HG02623 (cell line): ENCODE results near the gene FHDC1.

Experiments used
- ATAC-seq: cut with Tn5 transposase; IDR thresholded peaks from one replicate; pipeline ENCODE4 v1.9.1; 2021; ENCODE audit warnings: moderate library complexity; ENCODE audit not compliant: unreplicated experiment

The FHDC1 gene

GRCh38 chr4:152957437-152958171 is 21.5 kb downstream of the FHDC1 start:
- no peak for ATAC-seq

DNA sequence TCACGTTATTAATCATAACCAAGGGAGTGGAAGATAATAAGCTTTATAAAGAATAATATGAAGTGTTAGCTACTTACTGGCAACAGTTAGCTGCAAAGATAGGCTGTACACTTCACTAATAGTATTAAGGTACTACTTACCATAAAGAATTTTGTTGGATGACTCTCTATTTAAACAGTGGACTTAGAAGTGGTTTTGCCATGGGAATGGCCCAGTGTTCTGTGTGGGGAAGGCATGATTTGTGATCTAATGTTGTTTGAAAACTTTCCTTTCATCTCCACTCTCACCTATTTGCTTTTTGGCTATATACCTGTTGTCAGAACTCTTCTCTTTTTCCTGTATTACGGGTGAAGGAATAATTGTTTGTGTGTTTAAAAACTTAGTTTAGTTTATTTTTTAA is 23.0 kb downstream of the FHDC1 start:
- ATAC-seq, result no peak

- no peak for ATAC-seq
Measured at GRCh38 chr4:152960082-152960481, 24.0 kb downstream of the FHDC1 start.

GRCh38 chr4:152961014-152961772 is 25.1 kb downstream of the FHDC1 start:
- ATAC-seq, result no peak

GRCh38 chr4:152961773-152962115 is 25.6 kb downstream of the FHDC1 start:
- no peak for ATAC-seq

- ATAC-seq, result no peak
Measured at GRCh38 chr4:152962150-152962549, 26.0 kb downstream of the FHDC1 start.

DNA sequence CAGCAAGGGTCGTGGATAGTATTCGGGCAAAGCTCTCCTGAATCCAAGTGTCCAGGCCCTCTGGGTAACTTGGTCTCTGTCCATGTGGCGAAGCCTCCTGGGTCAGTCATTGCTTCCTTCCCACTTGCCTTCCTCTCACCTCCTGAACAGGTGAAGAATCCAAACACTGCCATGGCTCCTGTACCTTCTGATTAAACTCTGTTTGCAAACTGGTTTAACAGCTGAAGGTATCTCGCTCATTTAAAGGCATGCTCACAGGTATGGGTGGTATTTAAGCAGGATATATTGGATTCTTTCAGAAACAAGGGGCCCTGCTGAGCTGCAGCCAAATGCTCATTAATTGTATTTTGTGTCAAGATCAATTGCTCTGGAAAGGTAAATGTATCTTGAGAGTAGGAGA is 28.2 kb downstream of the FHDC1 start:
- no peak for ATAC-seq

GRCh38 chr4:152965611-152966010 is 29.5 kb downstream of the FHDC1 start:
- ATAC-seq, result no peak

GRCh38 chr4:152967907-152968306 is 31.8 kb downstream of the FHDC1 start:
- ATAC-seq, result no peak

- no peak for ATAC-seq
Measured at GRCh38 chr4:152968806-152969394, 32.8 kb downstream of the FHDC1 start.

DNA sequence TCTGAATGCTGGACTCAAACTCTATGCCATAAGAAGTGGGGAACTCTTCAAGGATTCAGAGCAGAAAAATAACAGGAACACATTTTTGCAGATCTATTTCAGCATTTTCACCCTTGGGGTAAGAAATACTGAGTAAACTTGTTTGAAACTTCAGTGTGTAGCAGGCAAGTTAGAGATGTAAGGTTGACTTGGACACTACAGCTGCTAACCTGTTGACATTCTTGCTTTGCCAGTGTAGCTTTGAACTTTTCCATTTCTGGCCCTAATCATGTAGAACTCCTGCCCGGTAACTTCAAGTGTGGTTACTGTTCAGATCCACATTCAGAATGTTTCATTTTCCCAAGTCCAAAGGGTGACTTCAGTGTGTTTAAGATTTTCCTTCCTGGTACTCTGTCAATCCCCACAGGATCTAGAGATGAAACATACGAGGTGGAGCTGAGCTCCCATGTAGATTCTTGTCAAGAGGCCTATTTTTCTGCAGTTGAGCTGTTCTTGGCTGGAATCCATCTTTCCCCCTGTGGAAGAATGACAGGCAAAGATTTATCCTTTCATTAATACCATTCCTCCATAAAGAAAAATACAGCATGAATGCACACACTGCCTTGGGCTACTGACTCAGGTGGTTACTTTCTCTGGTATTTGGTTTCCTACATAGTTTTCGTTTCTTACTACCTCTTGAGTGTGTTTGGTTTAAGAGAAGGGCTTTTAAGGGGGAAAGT is 34.1 kb downstream of the FHDC1 start:
- no peak for ATAC-seq

DNA sequence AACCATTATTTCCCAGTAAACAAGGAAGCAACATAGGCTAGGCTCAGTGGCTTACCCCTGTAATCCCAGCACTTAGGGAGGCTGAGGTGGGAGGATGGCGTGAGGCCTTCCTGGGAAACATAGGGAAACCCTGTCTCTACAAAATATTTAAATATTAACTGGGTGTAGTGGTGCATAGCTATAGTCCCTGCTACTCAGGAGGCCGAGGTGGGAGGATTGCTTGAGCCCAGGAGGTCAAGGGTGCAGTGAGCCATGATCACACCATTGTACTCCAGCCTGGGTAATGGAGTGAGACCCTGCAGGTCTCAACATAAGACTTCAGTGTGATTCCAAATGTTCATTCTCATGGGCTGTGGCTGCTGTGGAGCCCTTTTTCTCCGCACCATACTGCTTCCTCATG is 34.9 kb downstream of the FHDC1 start:
- ATAC-seq, result no peak

GRCh38 chr4:152972821-152973628 is 36.9 kb downstream of the FHDC1 start:
- ATAC-seq, result no peak

DNA sequence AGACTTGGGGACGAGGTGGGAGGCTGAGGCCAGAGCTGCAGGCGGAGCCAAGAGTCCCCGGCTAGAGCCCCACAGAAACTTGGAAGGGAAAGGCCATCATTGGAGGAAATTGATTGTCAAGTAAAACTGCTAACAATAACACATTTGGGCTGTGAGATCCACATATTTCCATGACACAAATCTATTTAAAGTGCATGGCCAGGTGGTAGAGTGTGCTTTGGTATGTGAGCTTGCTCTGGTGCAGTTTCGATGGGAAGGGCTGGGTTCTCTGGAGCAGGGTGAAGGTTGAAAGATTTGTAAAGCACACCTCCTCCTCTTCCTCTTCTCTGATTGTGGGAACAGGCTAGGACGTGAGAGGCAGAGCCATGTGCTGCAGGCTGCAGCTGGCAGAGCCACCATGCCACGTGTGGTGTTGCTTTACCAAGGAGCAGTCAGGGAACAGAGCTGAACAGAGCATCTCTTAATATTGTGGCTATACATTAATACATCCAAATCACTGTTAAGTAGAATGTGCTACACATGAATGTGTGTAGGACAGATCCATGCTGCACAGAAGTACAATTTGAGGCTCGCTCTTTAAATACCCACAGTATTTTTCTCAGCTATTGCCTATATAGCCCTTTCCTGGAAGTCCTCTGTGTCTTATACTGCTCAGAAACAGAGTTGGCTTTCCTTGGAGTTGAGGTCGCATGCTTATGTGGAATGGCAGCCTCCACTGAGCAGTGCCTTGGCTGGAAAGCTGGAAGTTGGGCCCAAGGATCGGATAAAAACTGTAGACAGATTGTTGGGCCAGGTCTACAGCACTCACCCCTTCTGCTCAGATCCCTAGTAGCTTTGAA is 37.7 kb downstream of the FHDC1 start:
- no peak for ATAC-seq

- no peak for ATAC-seq
Measured at GRCh38 chr4:152974468-152975379, 38.6 kb downstream of the FHDC1 start.

DNA sequence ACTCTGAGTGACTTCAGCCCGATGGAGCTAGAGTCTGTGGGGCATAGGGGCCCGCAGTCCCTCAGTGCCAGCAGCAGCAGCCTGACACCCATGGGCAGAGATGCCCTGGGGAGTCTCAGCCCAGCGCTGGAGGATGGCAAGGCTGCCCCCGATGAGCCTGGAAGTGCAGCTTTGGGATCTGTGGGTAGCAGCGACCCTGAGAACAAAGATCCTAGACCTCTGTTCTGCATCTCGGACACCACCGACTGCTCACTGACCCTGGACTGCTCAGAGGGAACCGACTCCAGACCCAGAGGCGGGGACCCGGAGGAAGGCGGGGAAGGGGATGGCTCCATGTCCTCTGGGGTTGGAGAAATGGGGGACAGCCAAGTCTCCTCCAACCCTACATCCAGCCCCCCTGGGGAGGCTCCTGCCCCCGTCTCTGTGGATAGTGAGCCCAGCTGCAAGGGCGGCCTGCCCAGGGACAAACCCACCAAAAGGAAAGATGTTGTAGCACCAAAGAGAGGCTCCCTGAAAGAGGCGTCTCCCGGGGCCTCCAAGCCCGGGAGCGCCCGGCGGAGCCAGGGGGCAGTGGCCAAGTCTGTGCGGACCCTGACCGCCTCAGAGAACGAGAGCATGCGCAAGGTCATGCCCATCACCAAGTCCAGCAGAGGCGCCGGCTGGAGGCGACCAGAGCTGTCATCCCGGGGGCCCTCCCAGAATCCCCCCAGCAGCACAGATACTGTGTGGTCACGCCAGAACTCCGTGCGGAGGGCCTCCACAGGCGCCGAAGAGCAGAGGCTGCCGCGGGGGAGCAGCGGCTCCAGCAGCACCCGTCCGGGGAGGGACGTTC is 39.5 kb downstream of the FHDC1 start:
- ATAC-seq, result no peak

- ATAC-seq, result no peak
Measured at GRCh38 chr4:152976212-152976761, 40.2 kb downstream of the FHDC1 start.
